PC-3 (cell line): ENCODE data around the gene ESR1. TPM values are rescaled to one million over a fixed set of nuclear protein-coding genes. Genes with fewer than 3 reads are reported as not detected.

Experiments
- ATAC-seq: fragments of 200-7000 bp; cut with Tn5 transposase; 2 replicates; pipeline ENCODE4 v1.9.1; 2020; ENCODE audit warnings: mild to moderate bottlenecking, moderate library complexity
- BruUV-seq: library from RNA; stranded (reverse); fragments of 400-500 nt; replicated peaks from 2 replicates; lab custom pipeline; 2021; lab: Mats Ljungman, UMichigan
- CTCF ChIA-PET: fragments of 300-600 bp; sonication (Branson Sonifier 250); formaldehyde crosslinking; loops from one replicate; lab custom pipeline; 2022; ENCODE audit warnings: antibody characterized with exemption; lab: Charles Lee
- POLR2A ChIA-PET: fragments of 300-600 bp; sonication (Branson Sonifier 250); formaldehyde crosslinking; loops from one replicate; lab custom pipeline; 2022; ENCODE audit warnings: antibody characterized with exemption; ENCODE audit not compliant: unreplicated experiment; lab: Charles Lee
- DNase-seq: peaks from one replicate; pipeline ENCODE4 v3.0.0-alpha.2; 2015
- H2AFZ ChIP-seq: fragments of 300-600 bp; sonication (generic); 2 replicates; pipeline ENCODE4 v1.6.0; 2016; ENCODE audit warnings: antibody characterized with exemption, low read length
- H3F3A ChIP-seq: fragments of 300-600 bp; sonication (generic); one replicate; pipeline ENCODE4 v1.6.0; 2017; ENCODE audit warnings: antibody characterized with exemption, low read length, control low read depth, mild to moderate bottlenecking; ENCODE audit not compliant: unreplicated experiment
- H3K27ac ChIP-seq: fragments of 300-600 bp; sonication (generic); 2 replicates; pipeline ENCODE4 v1.5.1; 2016; ENCODE audit warnings: mild to moderate bottlenecking, low read length
- H3K27me3 ChIP-seq: fragments of 300-600 bp; sonication (generic); 2 replicates; pipeline ENCODE4 v1.6.1; 2016; ENCODE audit warnings: low read length, mixed read lengths
- H3K36me3 ChIP-seq: fragments of 300-600 bp; sonication (generic); 2 replicates; pipeline ENCODE4 v1.6.1; 2016; ENCODE audit warnings: low read depth, mixed run types, low read length, mixed read lengths
- H3K4me1 ChIP-seq: fragments of 300-600 bp; sonication (generic); 2 replicates; pipeline ENCODE4 v1.5.1; 2016; ENCODE audit warnings: low read length; ENCODE audit not compliant: insufficient read depth
- H3K4me2 ChIP-seq: fragments of 300-600 bp; sonication (generic); 2 replicates; pipeline ENCODE4 v1.6.0; 2016; ENCODE audit warnings: low read length
- H3K4me3 ChIP-seq: fragments of 300-600 bp; sonication (generic); 2 replicates; pipeline ENCODE4 v1.5.1; 2016; ENCODE audit warnings: mild to moderate bottlenecking, low read length, mixed read lengths
- H3K79me2 ChIP-seq: fragments of 300-600 bp; sonication (generic); 2 replicates; pipeline ENCODE4 v1.6.1; 2017; ENCODE audit warnings: low read length, mixed read lengths
- H3K9ac ChIP-seq: fragments of 300-600 bp; sonication (generic); 2 replicates; pipeline ENCODE4 v1.6.0; 2016; ENCODE audit warnings: mild to moderate bottlenecking, low read length
- H3K9me2 ChIP-seq: fragments of 300-600 bp; sonication (generic); replicated peaks from 2 replicates; pipeline ENCODE4 v1.6.1; 2016; ENCODE audit warnings: mixed run types, low read length, mixed read lengths
- H3K9me3 ChIP-seq: fragments of 300-600 bp; sonication (generic); 2 replicates; pipeline ENCODE4 v1.6.1; 2016; ENCODE audit warnings: low read length, mixed read lengths
- H4K20me1 ChIP-seq: fragments of 300-600 bp; sonication (generic); 2 replicates; pipeline ENCODE4 v1.6.1; 2016; ENCODE audit warnings: low read length, mixed read lengths
- CTCF ChIP-seq: fragments of 300-600 bp; sonication (generic); conservative IDR thresholded peaks from 2 replicates; pipeline ENCODE4 v1.5.1; 2017; ENCODE audit warnings: antibody characterized with exemption, low read depth, mild to moderate bottlenecking, low read length
- EZH2 ChIP-seq: fragments of 300-600 bp; sonication (generic); IDR thresholded peaks from one replicate; pipeline ENCODE4 v1.6.1; 2017; ENCODE audit warnings: antibody characterized with exemption, mild to moderate bottlenecking, low read length; ENCODE audit not compliant: unreplicated experiment
- EZH2phosphoT487 ChIP-seq: fragments of 300-600 bp; sonication (generic); IDR thresholded peaks from 2 replicates; pipeline ENCODE4 v1.6.1; 2018; ENCODE audit warnings: mild to moderate bottlenecking, antibody characterized with exemption, low read length, borderline replicate concordance
- intact Hi-C: fragments of 100-400 bp; cut with micrococcal nuclease; formaldehyde crosslinking; loops from 2 replicates; pipeline ENCODE4 v1.9.0; 2023
- total RNA-seq: library from RNA; depleted of rRNA; stranded (reverse); fragments of >200 nt; gene quantifications from 2 replicates; pipeline ENCODE4 v1.2.3, GENCODE V29; 2014

The ESR1 gene
- total RNA-seq, 1 experiment from 2014 or later: 5.9 TPM

- DNase-seq (peak; percentile 22), ATAC-seq (no peak)
- H3K4me1 ChIP-seq: peaks cover 9% of the 10 kb centered on the region; the same call in 1 of the 2 replicates
- BruUV-seq: no TSS peak
- POLR2A ChIA-PET: no interaction called here
- no peak overlapping the region for H3K9ac ChIP-seq
- no peaks in the 10 kb centered on the region for H3K9me2 ChIP-seq
- no peak overlapping the region for H3K27ac ChIP-seq
- no peak overlapping the region for H3K4me2 ChIP-seq
- H3F3A ChIP-seq: no peaks in the 10 kb centered on the region
- no peak overlapping the region for H2AFZ ChIP-seq
- CTCF ChIA-PET: interaction anchor here (0.7 kb wide), 1 partner anchor 469 kb away, joined by 3 read pairs; no protein-coding TSS in a partner anchor
- H3K79me2 ChIP-seq: no peaks in the 10 kb centered on the region
- H3K36me3 ChIP-seq: no peaks in the 10 kb centered on the region
- no peaks in the 10 kb centered on the region for H3K9me3 ChIP-seq
- TF ChIP-seq EZH2 (no peak), EZH2phosphoT487 (no peak), CTCF (no peak; the same call in 1 of the 2 replicates)
- intact Hi-C loops: no loop called here
- H3K27me3 ChIP-seq: no peaks in the 10 kb centered on the region
- no peak overlapping the region for H3K4me3 ChIP-seq
- H4K20me1 ChIP-seq: no peaks in the 10 kb centered on the region
Measured at GRCh38 chr6:152118678-152119077, 311.2 kb downstream of the ESR1 start.

- no peaks in the 10 kb centered on the region for H3K9me3 ChIP-seq
- DNase-seq: no peak
- H4K20me1 ChIP-seq: no peaks in the 10 kb centered on the region
- POLR2A ChIA-PET: no interaction called here
- ATAC-seq: no peak
- intact Hi-C loops: loop anchor here (5.0 kb wide), 1 partner anchor 443 kb away; no protein-coding TSS in a partner anchor
- no peaks in the 10 kb centered on the region for H3K36me3 ChIP-seq
- no peaks in the 10 kb centered on the region for H3K27me3 ChIP-seq
- H3K79me2 ChIP-seq: no peaks in the 10 kb centered on the region
- H3K4me3 ChIP-seq: no peak overlapping the region
- H3K4me1 ChIP-seq: peaks cover 9% of the 10 kb centered on the region; the same call in 1 of the 2 replicates
- CTCF ChIA-PET: no interaction called here
- no TSS peak for BruUV-seq
- no peak overlapping the region for H3K4me2 ChIP-seq
- H3K27ac ChIP-seq: no peak overlapping the region
- no peak overlapping the region for H3K9ac ChIP-seq
- TF ChIP-seq CTCF (no peak), EZH2phosphoT487 (no peak), EZH2 (no peak)
- no peaks in the 10 kb centered on the region for H3F3A ChIP-seq
- no peak overlapping the region for H2AFZ ChIP-seq
- no peaks in the 10 kb centered on the region for H3K9me2 ChIP-seq
Measured at GRCh38 chr6:152119831-152120230, 312.3 kb downstream of the ESR1 start.

GRCh38 chr6:152121910-152122309 is 314.4 kb downstream of the ESR1 start:
- no peak for DNase-seq
- Histone ChIP-seq H3K9me3 (no peaks in the 10 kb centered on the region), H3K9me2 (no peaks in the 10 kb centered on the region), H3K9ac (no peak overlapping the region), H3K4me1 (peaks cover 9% of the 10 kb centered on the region; the same call in 1 of the 2 replicates), H4K20me1 (no peaks in the 10 kb centered on the region), H3K27ac (no peak overlapping the region), H3K4me2 (no peak overlapping the region), H3K36me3 (no peaks in the 10 kb centered on the region), H3K27me3 (no peaks in the 10 kb centered on the region), H3K4me3 (no peak overlapping the region), H2AFZ (no peak overlapping the region), H3K79me2 (no peaks in the 10 kb centered on the region), H3F3A (no peaks in the 10 kb centered on the region)
- no TSS peak for BruUV-seq
- no peak for ATAC-seq
- POLR2A ChIA-PET: no interaction called here
- intact Hi-C loops: loop anchor here (5.0 kb wide), 1 partner anchor 445 kb away; no protein-coding TSS in a partner anchor
- TF ChIP-seq EZH2phosphoT487 (no peak), EZH2 (no peak), CTCF (no peak)
- CTCF ChIA-PET: no interaction called here
